Astrocyte (in vitro differentiated cells and primary cell): Measurements from ENCODE around the gene ADRB1.

Source experiments
- EZH2 ChIP-seq: IDR thresholded peaks from 2 replicates; pipeline ENCODE4 v1.6.1; 2012; ENCODE audit warnings: mild to moderate bottlenecking, low read length, inconsistent platforms; ENCODE audit not compliant: insufficient read depth
- TF ChIP-seq, protein P1 (sequence below): IDR thresholded peaks from 2 replicates; pipeline ENCODE4 v1.5.1; 2011; ENCODE audit warnings: low read depth, mild to moderate bottlenecking, inconsistent platforms, low read length, moderate library complexity; ENCODE audit not compliant: insufficient read depth

DNA sequence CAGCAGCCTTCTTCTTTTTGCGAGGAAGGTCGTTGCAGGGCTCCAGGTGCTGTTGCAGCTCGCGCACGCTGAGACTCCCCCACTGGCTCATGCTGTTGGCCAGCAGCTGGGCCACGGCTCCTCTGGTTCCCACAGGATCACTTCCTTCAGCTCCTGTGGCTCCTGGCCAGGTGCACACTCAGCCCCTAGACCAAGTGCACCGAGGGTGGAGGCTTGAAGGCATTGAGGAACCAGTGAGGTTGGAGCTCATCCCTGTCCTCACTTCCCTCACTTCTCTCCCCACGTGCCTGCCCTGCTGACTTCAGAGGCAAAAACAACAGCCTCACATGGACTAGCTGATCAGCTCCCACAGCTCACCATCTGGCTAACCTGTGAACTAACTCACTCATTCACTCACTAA lies 46.2 kb upstream of the ADRB1 start:
- TF ChIP-seq, protein P1, sequence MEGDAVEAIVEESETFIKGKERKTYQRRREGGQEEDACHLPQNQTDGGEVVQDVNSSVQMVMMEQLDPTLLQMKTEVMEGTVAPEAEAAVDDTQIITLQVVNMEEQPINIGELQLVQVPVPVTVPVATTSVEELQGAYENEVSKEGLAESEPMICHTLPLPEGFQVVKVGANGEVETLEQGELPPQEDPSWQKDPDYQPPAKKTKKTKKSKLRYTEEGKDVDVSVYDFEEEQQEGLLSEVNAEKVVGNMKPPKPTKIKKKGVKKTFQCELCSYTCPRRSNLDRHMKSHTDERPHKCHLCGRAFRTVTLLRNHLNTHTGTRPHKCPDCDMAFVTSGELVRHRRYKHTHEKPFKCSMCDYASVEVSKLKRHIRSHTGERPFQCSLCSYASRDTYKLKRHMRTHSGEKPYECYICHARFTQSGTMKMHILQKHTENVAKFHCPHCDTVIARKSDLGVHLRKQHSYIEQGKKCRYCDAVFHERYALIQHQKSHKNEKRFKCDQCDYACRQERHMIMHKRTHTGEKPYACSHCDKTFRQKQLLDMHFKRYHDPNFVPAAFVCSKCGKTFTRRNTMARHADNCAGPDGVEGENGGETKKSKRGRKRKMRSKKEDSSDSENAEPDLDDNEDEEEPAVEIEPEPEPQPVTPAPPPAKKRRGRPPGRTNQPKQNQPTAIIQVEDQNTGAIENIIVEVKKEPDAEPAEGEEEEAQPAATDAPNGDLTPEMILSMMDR = no peak
- no peak for TF ChIP-seq EZH2
